ENCODE data around the gene FSTL4. TPM values are rescaled to one million over a fixed set of nuclear protein-coding genes. Genes with fewer than 3 reads are reported as not detected.

FSTL4 gene
- total and polyA plus RNA-seq, 2 experiments from 2014 or later: 1.4 to 2.8 TPM

DNA sequence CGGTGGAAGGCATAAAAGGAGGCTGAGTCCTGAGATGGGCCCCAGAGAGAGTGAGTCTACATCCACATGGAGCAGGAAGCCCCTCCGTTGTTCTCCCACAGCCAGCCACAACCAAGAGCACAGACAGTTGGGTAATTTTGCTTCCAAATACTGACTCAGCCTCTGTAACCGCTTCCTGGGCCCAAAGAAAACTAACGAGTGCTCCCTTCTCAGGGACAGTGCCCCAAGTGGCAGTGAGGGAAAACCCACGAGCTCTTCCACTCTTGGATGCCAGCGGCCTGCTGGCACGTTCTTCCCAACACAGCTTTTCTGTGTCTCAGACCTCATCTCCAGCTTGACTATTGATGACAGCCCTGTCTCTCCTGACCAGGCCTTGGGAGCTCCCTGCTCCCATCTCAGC is 207.6 kb downstream of the FSTL4 start:
- Histone ChIP-seq H3K9me2 (ENCODE audit: insufficient read depth) (peaks cover 5% of the 10 kb centered on the region; the same call in 1 of the 2 replicates), H3K4me2 (no peak overlapping the region), H3F3A (replicated peaks; ENCODE audit: low read depth) (no peaks in the 10 kb centered on the region), H2AFZ (0 out of 2 replicates have a peak overlapping the region, but pooled peaks have one; percentile 14), H3K4me3 (no peak overlapping the region), H3K36me3 (ENCODE audit: insufficient read depth) (no peaks in the 10 kb centered on the region), H3K27me3 (ENCODE audit: insufficient read depth) (no peaks in the 10 kb centered on the region), H3K79me2 (replicated peaks; ENCODE audit: insufficient read depth) (no peaks in the 10 kb centered on the region), H3K27ac (ENCODE audit: low read depth) (no peak overlapping the region), H4K20me1 (replicated peaks; ENCODE audit: insufficient read depth) (no peaks in the 10 kb centered on the region), H3K4me1 (ENCODE audit: insufficient read depth) (no peaks in the 10 kb centered on the region; the same call in 1 of the 2 replicates)
- DNase-seq (ENCODE audit: low spot score): peak; percentile 61
- H3K36me3 Mint-ChIP-seq (ENCODE audit: low read depth): no peaks in the 10 kb centered on the region
- H3K27ac Mint-ChIP-seq: no peak overlapping the region
- H3K4me3 Mint-ChIP-seq: no peak overlapping the region
- H3K4me1 Mint-ChIP-seq: peaks cover 18% of the 10 kb centered on the region
- peak; percentile 69 for ATAC-seq
- H3K27me3 Mint-ChIP-seq (ENCODE audit: insufficient read depth, low read depth, poor library complexity): peaks cover 4% of the 10 kb centered on the region
- TF ChIP-seq ETS1 (IDR thresholded peaks at IDR 0.05): no peak
- peak; percentile 38 to 53 for TF ChIP-seq CTCF (conservative IDR thresholded peaks at IDR 0.05; ENCODE audit: low read depth in 2 of 2)
- no peaks in the 10 kb centered on the region; the same call in 2 of the 3 replicates for H3K9me3 Mint-ChIP-seq

- Histone ChIP-seq H3K27me3 (ENCODE audit: insufficient read depth) (no peaks in the 10 kb centered on the region), H3K79me2 (replicated peaks; ENCODE audit: insufficient read depth) (no peaks in the 10 kb centered on the region), H3K4me2 (no peak overlapping the region), H4K20me1 (replicated peaks; ENCODE audit: insufficient read depth) (no peaks in the 10 kb centered on the region), H2AFZ (no peak overlapping the region), H3K27ac (ENCODE audit: low read depth) (no peak overlapping the region), H3K4me3 (no peak overlapping the region), H3K36me3 (ENCODE audit: insufficient read depth) (no peaks in the 10 kb centered on the region), H3K4me1 (ENCODE audit: insufficient read depth) (no peaks in the 10 kb centered on the region; the same call in 1 of the 2 replicates), H3F3A (replicated peaks; ENCODE audit: low read depth) (no peaks in the 10 kb centered on the region), H3K9me2 (ENCODE audit: insufficient read depth) (peaks cover 5% of the 10 kb centered on the region; the same call in 1 of the 2 replicates)
- no peak for ATAC-seq
- peaks cover 18% of the 10 kb centered on the region for H3K4me1 Mint-ChIP-seq
- peaks cover 4% of the 10 kb centered on the region for H3K27me3 Mint-ChIP-seq (ENCODE audit: insufficient read depth, low read depth, poor library complexity)
- no peak overlapping the region for H3K27ac Mint-ChIP-seq
- H3K36me3 Mint-ChIP-seq (ENCODE audit: low read depth): no peaks in the 10 kb centered on the region
- TF ChIP-seq ZNF114 (CRISPR knock-in tag; IDR thresholded peaks at IDR 0.05): no peak
- no peaks in the 10 kb centered on the region; the same call in 2 of the 3 replicates for H3K9me3 Mint-ChIP-seq
- no peak for DNase-seq (ENCODE audit: low spot score)
- H3K4me3 Mint-ChIP-seq: no peak overlapping the region
These were observed 208.5 kb downstream of the FSTL4 start for GRCh38 chr5:133403741-133404364.

- Histone ChIP-seq H3K36me3 (ENCODE audit: insufficient read depth) (no peaks in the 10 kb centered on the region), H3F3A (replicated peaks; ENCODE audit: low read depth) (no peaks in the 10 kb centered on the region), H3K27me3 (ENCODE audit: insufficient read depth) (no peaks in the 10 kb centered on the region), H3K27ac (ENCODE audit: low read depth) (no peak overlapping the region), H3K9me2 (ENCODE audit: insufficient read depth) (peaks cover 3% of the 10 kb centered on the region; the same call in 1 of the 2 replicates), H3K4me2 (no peak overlapping the region), H3K79me2 (replicated peaks; ENCODE audit: insufficient read depth) (no peaks in the 10 kb centered on the region), H4K20me1 (replicated peaks; ENCODE audit: insufficient read depth) (no peaks in the 10 kb centered on the region), H3K4me3 (no peak overlapping the region), H2AFZ (no peak overlapping the region), H3K4me1 (ENCODE audit: insufficient read depth) (no peaks in the 10 kb centered on the region; the same call in 1 of the 2 replicates)
- Mint-ChIP-seq H3K9me3 (no peaks in the 10 kb centered on the region; the same call in 2 of the 3 replicates), H3K27me3 (ENCODE audit: insufficient read depth, low read depth, poor library complexity) (peaks cover 4% of the 10 kb centered on the region), H3K27ac (no peak overlapping the region), H3K4me3 (no peak overlapping the region), H3K36me3 (ENCODE audit: low read depth) (no peaks in the 10 kb centered on the region), H3K4me1 (peaks cover 15% of the 10 kb centered on the region)
- no peak for DNase-seq (ENCODE audit: low spot score)
- no peak for TF ChIP-seq POLR2AphosphoS5 (IDR thresholded peaks at IDR 0.05; ENCODE audit: low read depth)
- no peak for TF ChIP-seq CREB1 (CRISPR knock-in tag; IDR thresholded peaks at IDR 0.05; ENCODE audit: low read depth)
- no peak for TF ChIP-seq EZH2 (IDR thresholded peaks at IDR 0.05; ENCODE audit: low read depth, unreplicated experiment)
- no peak for TF ChIP-seq ZNF114 (CRISPR knock-in tag; IDR thresholded peaks at IDR 0.05)
- no peak for TF ChIP-seq EZH2phosphoT487 (IDR thresholded peaks at IDR 0.05; ENCODE audit: unreplicated experiment)
- ATAC-seq: no peak
These were observed 209.6 kb downstream of the FSTL4 start for GRCh38 chr5:133402775-133403174.
